Measurements from ENCODE around the gene B4GALNT4. TPM values are rescaled to one million over a fixed set of nuclear protein-coding genes. Genes with fewer than 3 reads are reported as not detected.
"Not testable (repeated sequence)": the region's sequence is repeated elsewhere in the genome, so short reads cannot be mapped to it uniquely, and the experiment has no call there.

B4GALNT4 gene
- total RNA-seq, 4 donors from 2014 or later, result 2.5 to 12.0 (median 5.7) TPM

GRCh38 chr11:332651-333480 is 36.4 kb upstream of the B4GALNT4 start:
- H3K27me3 ChIP-seq, result no peaks in the 10 kb centered on the region
- H3K27ac ChIP-seq (replicated peaks in 1 of 4), result no peak overlapping the region
- WGBS, result 88% methylated on average over 21 of the region's 23 CpGs
- H3K36me3 ChIP-seq, result no peaks in the 10 kb centered on the region
- no peaks in the 10 kb centered on the region for H3K9me3 ChIP-seq
- no peak overlapping the region for H3K4me3 ChIP-seq
- intact Hi-C loops (cut with DNase I), result no loop called here
- H3K4me1 ChIP-seq, result peaks cover 19 to 35% (median 23%) of the 10 kb centered on the region in 4 donors
- no peak for DNase-seq (ENCODE audit: extremely low spot score)
- TF ChIP-seq CTCF (IDR thresholded peaks at IDR 0.05) (no peak), EP300 (IDR thresholded peaks at IDR 0.05) (no peak), POLR2AphosphoS5 (IDR thresholded peaks at IDR 0.05) (no peak), POLR2A (IDR thresholded peaks at IDR 0.05; ENCODE audit: low read depth) (no peak)

GRCh38 chr11:333616-334263 is 35.6 kb upstream of the B4GALNT4 start:
- DNase-seq (ENCODE audit: extremely low spot score); H3K9me3 ChIP-seq; H3K27ac ChIP-seq (replicated peaks in 1 of 4); H3K36me3 ChIP-seq; intact Hi-C loops (cut with DNase I); H3K4me3 ChIP-seq; H3K27me3 ChIP-seq: not testable (repeated sequence)
- 89% methylated on average over 17 of the region's 17 CpGs for WGBS
- H3K4me1 ChIP-seq, result peaks cover 15 to 31% (median 21%) of the 10 kb centered on the region in 4 donors

- no peak for DNase-seq (ENCODE audit: extremely low spot score)
- WGBS, result 66% methylated on average over 25 of the region's 25 CpGs
- Histone ChIP-seq H3K4me3 (no peak overlapping the region), H3K36me3 (no peaks in the 10 kb centered on the region), H3K9me3 (no peaks in the 10 kb centered on the region), H3K27me3 (no peaks in the 10 kb centered on the region), H3K4me1 (peaks cover 15 to 31% (median 21%) of the 10 kb centered on the region in 4 donors), H3K27ac (replicated peaks in 1 of 4) (peak overlapping the region in 1 of 4 donors; percentile 76)
- no peak for TF ChIP-seq POLR2A (IDR thresholded peaks at IDR 0.05; ENCODE audit: low read depth)
- peak in 1 of 2 donors; percentile 33 for TF ChIP-seq POLR2AphosphoS5 (IDR thresholded peaks at IDR 0.05)
- intact Hi-C loops (cut with DNase I), result no loop called here
These were observed 34.9 kb upstream of the B4GALNT4 start for GRCh38 chr11:334264-334994.

GRCh38 chr11:335779-336658 is 33.3 kb upstream of the B4GALNT4 start:
- intact Hi-C loops (cut with DNase I), result no loop called here
- no peak for DNase-seq (ENCODE audit: extremely low spot score)
- 63% methylated on average over 15 of the region's 15 CpGs for WGBS

More at GRCh38 chr11:335779-336658, 33.3 kb upstream of the B4GALNT4 start:
- Histone ChIP-seq H3K9me3 (no peaks in the 10 kb centered on the region), H3K27ac (replicated peaks in 1 of 4) (peak overlapping the region; percentile 60 to 76 (median 64)), H3K27me3 (peaks cover 0 to 2% (median 0%) of the 10 kb centered on the region in 4 donors), H3K4me1 (peaks cover 15 to 31% (median 21%) of the 10 kb centered on the region in 4 donors), H3K36me3 (no peaks in the 10 kb centered on the region), H3K4me3 (no peak overlapping the region)
- no peak for TF ChIP-seq CTCF (IDR thresholded peaks at IDR 0.05)
- no peak for TF ChIP-seq POLR2A (IDR thresholded peaks at IDR 0.05; ENCODE audit: low read depth)
- no peak for TF ChIP-seq POLR2AphosphoS5 (IDR thresholded peaks at IDR 0.05)
- TF ChIP-seq EP300 (IDR thresholded peaks at IDR 0.05), result no peak

Measured in esophagus muscularis mucosa (tissue), 4 donors.